ENCODE data around the gene DHRS9.

- TF ChIP-seq SMARCB1 (IDR thresholded peaks at IDR 0.05; ENCODE audit: insufficient read length, low read depth) (no peak), MYNN (IDR thresholded peaks at IDR 0.05) (no peak), MYNN (CRISPR knock-in tag; IDR thresholded peaks at IDR 0.05) (no peak), CTCF (IDR thresholded peaks at IDR 0.05 in 2 of 3, conservative IDR thresholded peaks at IDR 0.05 in 1 of 3; ENCODE audit: insufficient read depth in 2 of 3, low read depth in 1 of 3, low read length in 3 of 3) (no peak), SP1 (CRISPR knock-in tag; IDR thresholded peaks at IDR 0.05) (no peak), TAF1 (IDR thresholded peaks at IDR 0.05; ENCODE audit: control insufficient read depth, extremely low read depth, insufficient read depth, low read length, severe bottlenecking) (no peak), SAP30 (IDR thresholded peaks at IDR 0.05; ENCODE audit: borderline replicate concordance, insufficient read depth, low read depth, low read length, poor library complexity, severe bottlenecking) (no peak), POLR2A (conservative IDR thresholded peaks at IDR 0.05) (no peak), PATZ1 (CRISPR knock-in tag; IDR thresholded peaks at IDR 0.05; ENCODE audit: borderline replicate concordance) (no peak), SREBF1 (IDR thresholded peaks at IDR 0.05; ENCODE audit: borderline replicate concordance, low read depth, low read length) (no peak), SRSF3 (IDR thresholded peaks at IDR 0.05; ENCODE audit: insufficient read depth, low read length) (no peak)
Measured at GRCh38 chr2:169031202-169031601, 38.2 kb upstream of the DHRS9 start, which contains the start of gene ABCB11.
